ENCODE measurements around the gene ANKDD1B. TPM values are rescaled to one million over a fixed set of nuclear protein-coding genes. Genes with fewer than 3 reads are reported as not detected.

Gene ANKDD1B
- total and polyA plus RNA-seq, 9 of the 15 experiments (the other 6 are each of a cell fraction or from before 2014, with no cell fraction given): 0.04 to 0.29 (median 0.18) TPM; not detected in 1

DNA sequence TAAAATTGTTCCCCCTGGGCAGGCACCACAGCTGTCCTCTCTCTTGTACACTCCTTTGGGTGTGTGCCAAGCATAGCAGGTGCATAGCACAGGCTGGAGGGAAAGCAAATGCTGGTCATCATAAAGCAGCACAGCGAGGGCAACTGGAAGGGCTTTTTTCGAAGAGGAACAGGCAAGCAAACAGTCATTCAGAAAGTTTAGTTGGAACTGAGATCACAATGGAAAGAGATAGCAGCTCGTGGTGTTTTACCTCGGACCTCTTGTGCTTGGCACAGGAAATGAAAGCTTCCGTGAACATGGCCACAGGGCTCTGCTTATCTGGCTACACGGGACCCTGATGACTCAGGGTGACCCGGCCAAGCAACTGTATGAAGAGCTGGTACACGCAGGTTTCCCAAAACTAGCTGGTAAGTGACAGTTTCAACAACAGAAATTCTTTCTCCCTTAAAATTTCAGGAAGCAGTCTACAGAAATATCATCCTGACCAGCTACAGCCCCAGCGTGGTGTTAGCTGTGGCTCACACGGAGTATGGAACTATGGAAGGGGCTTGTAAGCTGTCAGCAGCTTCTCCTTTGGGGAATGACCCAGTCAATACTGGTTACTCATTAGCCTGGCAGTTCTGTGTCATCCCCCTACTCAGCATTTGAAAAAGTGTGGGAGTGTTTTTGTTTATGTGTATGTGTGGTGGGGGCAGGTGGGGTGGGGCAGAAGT, 57.9 kb downstream of the ANKDD1B start (continued):
- TF ChIP-seq RBBP5 (IDR thresholded peaks at IDR 0.05; ENCODE audit: borderline replicate concordance, insufficient read depth, low read length, poor library complexity, severe bottlenecking) (peak; percentile 41), POLR2A (conservative IDR thresholded peaks at IDR 0.05) (peak; percentile 42; the same call in 1 of the 2 replicates), STAG1 (CRISPR knock-in tag; IDR thresholded peaks at IDR 0.05; ENCODE audit: borderline replicate concordance) (no peak), GABPA (tag; conservative IDR thresholded peaks at IDR 0.05; ENCODE audit: low read depth) (peak; percentile 78), KHSRP (IDR thresholded peaks at IDR 0.05) (no peak), TEAD1 (CRISPR knock-in tag; IDR thresholded peaks at IDR 0.05) (0 out of 4 replicates have a peak, but pooled peaks of 1 of the 2 experiments have one; percentile 24)
- TF ChIP-seq, protein P1, sequence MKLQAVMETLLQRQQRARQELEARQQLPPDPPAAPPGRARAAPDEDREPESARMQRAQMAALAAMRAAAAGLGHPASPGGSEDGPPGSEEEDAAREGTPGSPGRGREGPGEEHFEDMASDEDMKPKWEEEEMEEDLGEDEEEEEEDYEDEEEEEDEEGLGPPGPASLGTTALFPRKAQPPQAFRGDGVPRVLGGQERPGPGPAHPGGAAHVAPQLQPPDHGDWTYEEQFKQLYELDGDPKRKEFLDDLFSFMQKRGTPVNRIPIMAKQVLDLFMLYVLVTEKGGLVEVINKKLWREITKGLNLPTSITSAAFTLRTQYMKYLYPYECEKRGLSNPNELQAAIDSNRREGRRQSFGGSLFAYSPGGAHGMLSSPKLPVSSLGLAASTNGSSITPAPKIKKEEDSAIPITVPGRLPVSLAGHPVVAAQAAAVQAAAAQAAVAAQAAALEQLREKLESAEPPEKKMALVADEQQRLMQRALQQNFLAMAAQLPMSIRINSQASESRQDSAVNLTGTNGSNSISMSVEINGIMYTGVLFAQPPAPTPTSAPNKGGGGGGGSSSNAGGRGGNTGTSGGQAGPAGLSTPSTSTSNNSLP (IDR thresholded peaks at IDR 0.05; ENCODE audit: borderline replicate concordance, low read depth, low read length): 0 out of 2 replicates have a peak, but pooled peaks have one; percentile 5
- TF ChIP-seq, protein P2, sequence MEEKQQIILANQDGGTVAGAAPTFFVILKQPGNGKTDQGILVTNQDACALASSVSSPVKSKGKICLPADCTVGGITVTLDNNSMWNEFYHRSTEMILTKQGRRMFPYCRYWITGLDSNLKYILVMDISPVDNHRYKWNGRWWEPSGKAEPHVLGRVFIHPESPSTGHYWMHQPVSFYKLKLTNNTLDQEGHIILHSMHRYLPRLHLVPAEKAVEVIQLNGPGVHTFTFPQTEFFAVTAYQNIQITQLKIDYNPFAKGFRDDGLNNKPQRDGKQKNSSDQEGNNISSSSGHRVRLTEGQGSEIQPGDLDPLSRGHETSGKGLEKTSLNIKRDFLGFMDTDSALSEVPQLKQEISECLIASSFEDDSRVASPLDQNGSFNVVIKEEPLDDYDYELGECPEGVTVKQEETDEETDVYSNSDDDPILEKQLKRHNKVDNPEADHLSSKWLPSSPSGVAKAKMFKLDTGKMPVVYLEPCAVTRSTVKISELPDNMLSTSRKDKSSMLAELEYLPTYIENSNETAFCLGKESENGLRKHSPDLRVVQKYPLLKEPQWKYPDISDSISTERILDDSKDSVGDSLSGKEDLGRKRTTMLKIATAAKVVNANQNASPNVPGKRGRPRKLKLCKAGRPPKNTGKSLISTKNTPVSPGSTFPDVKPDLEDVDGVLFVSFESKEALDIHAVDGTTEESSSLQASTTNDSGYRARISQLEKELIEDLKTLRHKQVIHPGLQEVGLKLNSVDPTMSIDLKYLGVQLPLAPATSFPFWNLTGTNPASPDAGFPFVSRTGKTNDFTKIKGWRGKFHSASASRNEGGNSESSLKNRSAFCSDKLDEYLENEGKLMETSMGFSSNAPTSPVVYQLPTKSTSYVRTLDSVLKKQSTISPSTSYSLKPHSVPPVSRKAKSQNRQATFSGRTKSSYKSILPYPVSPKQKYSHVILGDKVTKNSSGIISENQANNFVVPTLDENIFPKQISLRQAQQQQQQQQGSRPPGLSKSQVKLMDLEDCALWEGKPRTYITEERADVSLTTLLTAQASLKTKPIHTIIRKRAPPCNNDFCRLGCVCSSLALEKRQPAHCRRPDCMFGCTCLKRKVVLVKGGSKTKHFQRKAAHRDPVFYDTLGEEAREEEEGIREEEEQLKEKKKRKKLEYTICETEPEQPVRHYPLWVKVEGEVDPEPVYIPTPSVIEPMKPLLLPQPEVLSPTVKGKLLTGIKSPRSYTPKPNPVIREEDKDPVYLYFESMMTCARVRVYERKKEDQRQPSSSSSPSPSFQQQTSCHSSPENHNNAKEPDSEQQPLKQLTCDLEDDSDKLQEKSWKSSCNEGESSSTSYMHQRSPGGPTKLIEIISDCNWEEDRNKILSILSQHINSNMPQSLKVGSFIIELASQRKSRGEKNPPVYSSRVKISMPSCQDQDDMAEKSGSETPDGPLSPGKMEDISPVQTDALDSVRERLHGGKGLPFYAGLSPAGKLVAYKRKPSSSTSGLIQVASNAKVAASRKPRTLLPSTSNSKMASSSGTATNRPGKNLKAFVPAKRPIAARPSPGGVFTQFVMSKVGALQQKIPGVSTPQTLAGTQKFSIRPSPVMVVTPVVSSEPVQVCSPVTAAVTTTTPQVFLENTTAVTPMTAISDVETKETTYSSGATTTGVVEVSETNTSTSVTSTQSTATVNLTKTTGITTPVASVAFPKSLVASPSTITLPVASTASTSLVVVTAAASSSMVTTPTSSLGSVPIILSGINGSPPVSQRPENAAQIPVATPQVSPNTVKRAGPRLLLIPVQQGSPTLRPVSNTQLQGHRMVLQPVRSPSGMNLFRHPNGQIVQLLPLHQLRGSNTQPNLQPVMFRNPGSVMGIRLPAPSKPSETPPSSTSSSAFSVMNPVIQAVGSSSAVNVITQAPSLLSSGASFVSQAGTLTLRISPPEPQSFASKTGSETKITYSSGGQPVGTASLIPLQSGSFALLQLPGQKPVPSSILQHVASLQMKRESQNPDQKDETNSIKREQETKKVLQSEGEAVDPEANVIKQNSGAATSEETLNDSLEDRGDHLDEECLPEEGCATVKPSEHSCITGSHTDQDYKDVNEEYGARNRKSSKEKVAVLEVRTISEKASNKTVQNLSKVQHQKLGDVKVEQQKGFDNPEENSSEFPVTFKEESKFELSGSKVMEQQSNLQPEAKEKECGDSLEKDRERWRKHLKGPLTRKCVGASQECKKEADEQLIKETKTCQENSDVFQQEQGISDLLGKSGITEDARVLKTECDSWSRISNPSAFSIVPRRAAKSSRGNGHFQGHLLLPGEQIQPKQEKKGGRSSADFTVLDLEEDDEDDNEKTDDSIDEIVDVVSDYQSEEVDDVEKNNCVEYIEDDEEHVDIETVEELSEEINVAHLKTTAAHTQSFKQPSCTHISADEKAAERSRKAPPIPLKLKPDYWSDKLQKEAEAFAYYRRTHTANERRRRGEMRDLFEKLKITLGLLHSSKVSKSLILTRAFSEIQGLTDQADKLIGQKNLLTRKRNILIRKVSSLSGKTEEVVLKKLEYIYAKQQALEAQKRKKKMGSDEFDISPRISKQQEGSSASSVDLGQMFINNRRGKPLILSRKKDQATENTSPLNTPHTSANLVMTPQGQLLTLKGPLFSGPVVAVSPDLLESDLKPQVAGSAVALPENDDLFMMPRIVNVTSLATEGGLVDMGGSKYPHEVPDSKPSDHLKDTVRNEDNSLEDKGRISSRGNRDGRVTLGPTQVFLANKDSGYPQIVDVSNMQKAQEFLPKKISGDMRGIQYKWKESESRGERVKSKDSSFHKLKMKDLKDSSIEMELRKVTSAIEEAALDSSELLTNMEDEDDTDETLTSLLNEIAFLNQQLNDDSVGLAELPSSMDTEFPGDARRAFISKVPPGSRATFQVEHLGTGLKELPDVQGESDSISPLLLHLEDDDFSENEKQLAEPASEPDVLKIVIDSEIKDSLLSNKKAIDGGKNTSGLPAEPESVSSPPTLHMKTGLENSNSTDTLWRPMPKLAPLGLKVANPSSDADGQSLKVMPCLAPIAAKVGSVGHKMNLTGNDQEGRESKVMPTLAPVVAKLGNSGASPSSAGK (IDR thresholded peaks at IDR 0.05): peak; percentile 41
- TF ChIP-seq, protein P3, sequence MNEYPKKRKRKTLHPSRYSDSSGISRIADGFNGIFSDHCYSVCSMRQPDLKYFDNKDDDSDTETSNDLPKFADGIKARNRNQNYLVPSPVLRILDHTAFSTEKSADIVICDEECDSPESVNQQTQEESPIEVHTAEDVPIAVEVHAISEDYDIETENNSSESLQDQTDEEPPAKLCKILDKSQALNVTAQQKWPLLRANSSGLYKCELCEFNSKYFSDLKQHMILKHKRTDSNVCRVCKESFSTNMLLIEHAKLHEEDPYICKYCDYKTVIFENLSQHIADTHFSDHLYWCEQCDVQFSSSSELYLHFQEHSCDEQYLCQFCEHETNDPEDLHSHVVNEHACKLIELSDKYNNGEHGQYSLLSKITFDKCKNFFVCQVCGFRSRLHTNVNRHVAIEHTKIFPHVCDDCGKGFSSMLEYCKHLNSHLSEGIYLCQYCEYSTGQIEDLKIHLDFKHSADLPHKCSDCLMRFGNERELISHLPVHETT (CRISPR knock-in tag; conservative IDR thresholded peaks at IDR 0.05 in 1 of 2, IDR thresholded peaks at IDR 0.05 in 1 of 2): peak in 1 of 2 experiments; percentile 55; a peak in 1 of 4 replicates
- TF ChIP-seq, protein P4, sequence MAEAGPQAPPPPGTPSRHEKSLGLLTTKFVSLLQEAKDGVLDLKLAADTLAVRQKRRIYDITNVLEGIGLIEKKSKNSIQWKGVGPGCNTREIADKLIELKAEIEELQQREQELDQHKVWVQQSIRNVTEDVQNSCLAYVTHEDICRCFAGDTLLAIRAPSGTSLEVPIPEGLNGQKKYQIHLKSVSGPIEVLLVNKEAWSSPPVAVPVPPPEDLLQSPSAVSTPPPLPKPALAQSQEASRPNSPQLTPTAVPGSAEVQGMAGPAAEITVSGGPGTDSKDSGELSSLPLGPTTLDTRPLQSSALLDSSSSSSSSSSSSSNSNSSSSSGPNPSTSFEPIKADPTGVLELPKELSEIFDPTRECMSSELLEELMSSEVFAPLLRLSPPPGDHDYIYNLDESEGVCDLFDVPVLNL (CRISPR knock-in tag; IDR thresholded peaks at IDR 0.05; ENCODE audit: low read depth): no peak

All from K562 (cell line).